Glutamatergic neuron (in vitro differentiated cells): ENCODE results near the gene IYD. TPM values are rescaled to one million over a fixed set of nuclear protein-coding genes. Genes with fewer than 3 reads are reported as not detected.

Experiments used
- DNase-seq: peaks from one replicate; pipeline ENCODE4 v3.0.0; 2022
- H3K27ac Mint-ChIP-seq: one replicate; pipeline ENCODE4 v1.8.0; 2020; ENCODE audit warnings: mild to moderate bottlenecking, mixed read lengths, inconsistent platforms; ENCODE audit not compliant: unreplicated experiment
- H3K27me3 Mint-ChIP-seq: one replicate; pipeline ENCODE4 v1.8.0; 2020; ENCODE audit warnings: mild to moderate bottlenecking, moderate library complexity, mixed read lengths, inconsistent platforms; ENCODE audit not compliant: unreplicated experiment
- H3K36me3 Mint-ChIP-seq: one replicate; pipeline ENCODE4 v1.8.0; 2020; ENCODE audit warnings: mild to moderate bottlenecking, mixed read lengths, inconsistent platforms; ENCODE audit not compliant: unreplicated experiment
- H3K4me1 Mint-ChIP-seq: one replicate; pipeline ENCODE4 v1.8.0; 2020; ENCODE audit warnings: mild to moderate bottlenecking, low read depth, mixed read lengths, inconsistent platforms; ENCODE audit not compliant: unreplicated experiment
- H3K4me3 Mint-ChIP-seq: one replicate; pipeline ENCODE4 v1.8.0; 2020; ENCODE audit warnings: mild to moderate bottlenecking, mixed read lengths, inconsistent platforms; ENCODE audit not compliant: unreplicated experiment
- H3K9me3 Mint-ChIP-seq: one replicate; pipeline ENCODE4 v1.8.0; 2020; ENCODE audit warnings: mild to moderate bottlenecking, moderate library complexity, mixed read lengths, inconsistent platforms; ENCODE audit not compliant: unreplicated experiment
- long read RNA-seq: library from polyadenylated mRNA; unstranded; transcript quantifications from one replicate; pipeline ENCODE4 v2.0.0, GENCODE V29; 2020; ENCODE audit not compliant: unreplicated experiment
- total RNA-seq: library from RNA; stranded (reverse); fragmentation: NEBNext Ultra II Directional; extraction: Animal tissue kit (Norgen Biotek cat#: 25700); gene quantifications from one replicate; pipeline ENCODE4 v1.2.1, GENCODE V29; 2021; ENCODE audit not compliant: unreplicated experiment
- TF ChIP-seq, protein P1 (sequence below): fragments of 200-600 bp; sonication (generic); IDR thresholded peaks from one replicate; pipeline ENCODE4 v1.5.0; 2021; ENCODE audit not compliant: partially characterized antibody, unreplicated experiment

Gene IYD, protein sequence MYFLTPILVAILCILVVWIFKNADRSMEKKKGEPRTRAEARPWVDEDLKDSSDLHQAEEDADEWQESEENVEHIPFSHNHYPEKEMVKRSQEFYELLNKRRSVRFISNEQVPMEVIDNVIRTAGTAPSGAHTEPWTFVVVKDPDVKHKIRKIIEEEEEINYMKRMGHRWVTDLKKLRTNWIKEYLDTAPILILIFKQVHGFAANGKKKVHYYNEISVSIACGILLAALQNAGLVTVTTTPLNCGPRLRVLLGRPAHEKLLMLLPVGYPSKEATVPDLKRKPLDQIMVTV
- not detected for total RNA-seq
- long read RNA-seq = 0 reads

DNA sequence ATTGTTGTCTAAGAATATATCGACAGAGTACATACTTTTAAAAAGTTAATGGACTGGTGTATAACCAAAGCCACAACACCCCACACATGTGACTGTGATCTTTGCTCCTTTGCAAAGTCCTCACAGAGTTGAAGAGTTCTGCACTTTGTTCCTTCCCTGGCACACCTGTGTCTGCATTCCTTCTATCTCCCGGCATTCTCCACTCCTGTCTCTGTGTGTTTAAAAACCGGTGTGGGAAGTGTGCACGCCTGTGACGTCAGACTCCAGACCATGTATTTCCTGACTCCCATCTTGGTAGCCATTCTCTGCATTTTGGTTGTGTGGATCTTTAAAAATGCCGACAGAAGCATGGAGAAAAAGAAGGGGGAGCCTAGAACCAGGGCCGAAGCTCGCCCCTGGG lies at the start of gene IYD:
IYD (plus strand) TSS at position 251 of the 400 bp plus-strand sequence; CDS start at position 271, 20 bp downstream.
- Mint-ChIP-seq H3K9me3 (peaks cover 2% of the 10 kb centered on the region), H3K27ac (no peak within 1 kb of the TSS), H3K4me1 (peaks cover 19% of the 10 kb centered on the region), H3K27me3 (no peaks in the 10 kb centered on the region), H3K36me3 (no peaks in the 10 kb centered on the region), H3K4me3 (no peak within 1 kb of the TSS)
- TF ChIP-seq, protein P1, sequence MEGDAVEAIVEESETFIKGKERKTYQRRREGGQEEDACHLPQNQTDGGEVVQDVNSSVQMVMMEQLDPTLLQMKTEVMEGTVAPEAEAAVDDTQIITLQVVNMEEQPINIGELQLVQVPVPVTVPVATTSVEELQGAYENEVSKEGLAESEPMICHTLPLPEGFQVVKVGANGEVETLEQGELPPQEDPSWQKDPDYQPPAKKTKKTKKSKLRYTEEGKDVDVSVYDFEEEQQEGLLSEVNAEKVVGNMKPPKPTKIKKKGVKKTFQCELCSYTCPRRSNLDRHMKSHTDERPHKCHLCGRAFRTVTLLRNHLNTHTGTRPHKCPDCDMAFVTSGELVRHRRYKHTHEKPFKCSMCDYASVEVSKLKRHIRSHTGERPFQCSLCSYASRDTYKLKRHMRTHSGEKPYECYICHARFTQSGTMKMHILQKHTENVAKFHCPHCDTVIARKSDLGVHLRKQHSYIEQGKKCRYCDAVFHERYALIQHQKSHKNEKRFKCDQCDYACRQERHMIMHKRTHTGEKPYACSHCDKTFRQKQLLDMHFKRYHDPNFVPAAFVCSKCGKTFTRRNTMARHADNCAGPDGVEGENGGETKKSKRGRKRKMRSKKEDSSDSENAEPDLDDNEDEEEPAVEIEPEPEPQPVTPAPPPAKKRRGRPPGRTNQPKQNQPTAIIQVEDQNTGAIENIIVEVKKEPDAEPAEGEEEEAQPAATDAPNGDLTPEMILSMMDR = no peak
- DNase-seq = no peak

DNA sequence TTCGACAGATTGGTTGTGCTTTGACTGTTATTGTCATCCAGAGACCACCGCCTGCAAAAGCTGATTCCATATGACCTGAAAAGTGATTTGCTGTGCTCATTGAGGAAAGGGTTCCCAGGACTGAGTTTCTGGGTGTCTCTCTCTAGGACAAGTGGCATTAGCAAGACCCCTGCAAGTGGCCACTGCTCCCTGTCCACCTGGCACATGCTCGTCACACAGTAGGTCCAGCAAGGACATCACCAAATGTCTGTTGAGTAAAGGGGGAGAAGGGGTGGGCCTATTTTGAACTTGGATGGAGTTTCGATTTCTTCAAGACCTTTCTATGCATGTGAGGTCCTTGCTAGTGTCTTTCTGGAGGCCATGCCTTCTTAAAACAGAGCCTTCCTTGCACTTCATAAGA lies 48.9 kb upstream of the IYD start:
- H3K9me3 Mint-ChIP-seq = peaks cover 2% of the 10 kb centered on the region
- no peak overlapping the region for H3K4me3 Mint-ChIP-seq
- peaks cover 7% of the 10 kb centered on the region for H3K27me3 Mint-ChIP-seq
- TF ChIP-seq, protein P1 = no peak
- no peak for DNase-seq
- H3K36me3 Mint-ChIP-seq = no peaks in the 10 kb centered on the region
- peaks cover 9% of the 10 kb centered on the region for H3K4me1 Mint-ChIP-seq
- H3K27ac Mint-ChIP-seq = no peak overlapping the region

DNA sequence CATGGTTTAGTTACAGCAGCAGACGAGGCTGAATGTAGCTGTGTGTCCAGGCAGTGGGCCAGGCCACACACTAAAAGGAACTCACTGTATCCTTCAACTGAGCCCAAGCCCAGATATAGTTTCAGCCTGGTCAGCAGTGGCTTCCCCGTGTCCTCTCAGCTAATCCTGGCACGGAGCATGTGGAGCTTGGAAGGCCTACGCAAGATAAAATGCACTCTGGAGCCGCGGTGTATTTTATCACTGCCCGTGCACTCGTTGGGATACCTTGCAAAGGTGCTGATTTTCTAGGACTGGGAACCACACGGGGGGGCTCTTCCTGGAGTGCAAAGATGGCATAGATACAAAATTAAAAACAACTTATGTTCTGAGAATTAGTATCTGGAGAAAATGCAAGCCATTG lies 48.4 kb upstream of the IYD start:
- Mint-ChIP-seq H3K9me3 (peaks cover 3% of the 10 kb centered on the region), H3K4me3 (no peak overlapping the region), H3K27ac (no peak overlapping the region), H3K4me1 (peaks cover 9% of the 10 kb centered on the region), H3K27me3 (peaks cover 7% of the 10 kb centered on the region), H3K36me3 (no peaks in the 10 kb centered on the region)
- no peak for DNase-seq
- TF ChIP-seq, protein P1 = no peak

DNA sequence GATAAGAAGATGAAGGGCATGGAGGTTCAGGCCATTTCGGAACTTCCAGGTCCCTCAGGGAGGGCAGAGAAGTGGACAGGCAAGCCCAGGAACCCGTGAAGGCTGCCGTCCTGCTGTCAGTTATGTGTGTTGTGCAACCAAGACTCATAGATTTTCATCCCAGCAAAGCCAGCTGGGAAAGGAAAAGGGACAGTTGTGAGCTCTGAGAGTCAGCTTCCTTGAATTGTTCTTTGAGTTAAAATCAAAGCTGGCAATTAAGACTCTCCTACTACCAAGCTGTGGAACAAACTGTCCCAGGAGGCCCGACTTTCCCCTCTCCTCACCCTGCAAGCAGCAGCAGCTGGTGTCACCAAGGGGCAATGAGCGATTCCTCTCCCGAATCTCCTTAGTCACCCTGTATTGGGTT lies 46.3 kb upstream of the IYD start:
- peaks cover 2% of the 10 kb centered on the region for H3K9me3 Mint-ChIP-seq
- no peaks in the 10 kb centered on the region for H3K27me3 Mint-ChIP-seq
- DNase-seq = no peak
- H3K4me1 Mint-ChIP-seq = peaks cover 6% of the 10 kb centered on the region
- TF ChIP-seq, protein P1 = no peak
- no peak overlapping the region for H3K27ac Mint-ChIP-seq
- H3K4me3 Mint-ChIP-seq = no peak overlapping the region
- no peaks in the 10 kb centered on the region for H3K36me3 Mint-ChIP-seq

DNA sequence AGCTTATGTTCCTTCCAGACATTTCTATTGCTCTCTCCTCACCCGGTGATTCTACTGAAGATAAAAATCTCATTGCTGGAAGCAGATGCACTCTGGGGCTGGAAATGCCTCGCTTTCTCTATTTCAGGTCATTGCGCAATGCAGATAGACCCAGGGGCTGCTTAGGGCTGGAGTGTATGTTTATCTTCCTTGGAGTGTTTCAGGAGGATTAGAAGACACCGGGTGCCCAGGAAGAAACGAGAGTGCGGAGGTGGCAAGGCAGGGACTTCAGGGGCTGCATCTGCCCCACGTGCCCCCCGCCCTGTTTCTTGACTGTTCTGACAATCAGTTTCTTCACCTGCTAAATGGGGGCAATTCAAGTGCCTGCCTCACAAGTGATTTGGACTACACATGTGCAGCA lies 45.6 kb upstream of the IYD start:
- no peak for DNase-seq
- H3K4me3 Mint-ChIP-seq = no peak overlapping the region
- H3K27ac Mint-ChIP-seq = no peak overlapping the region
- H3K4me1 Mint-ChIP-seq = peaks cover 4% of the 10 kb centered on the region
- H3K27me3 Mint-ChIP-seq = no peaks in the 10 kb centered on the region
- TF ChIP-seq, protein P1 = no peak
- H3K9me3 Mint-ChIP-seq = peaks cover 3% of the 10 kb centered on the region
- no peaks in the 10 kb centered on the region for H3K36me3 Mint-ChIP-seq
